Stimulated activated CD8-positive, alpha-beta memory T cell treated with anti-CD3 and anti-CD28 coated beads, Interleukin-7, amount 100 ng/mL, for 48 hours (primary cell): Measurements from ENCODE around the gene RELL1.

Source experiments
- DNase-seq, 2 donors: peaks; one replicate each; pipeline ENCODE4 v3.0.0-alpha.2; 2020; ENCODE audit warnings: low read depth in 1 of 2; ENCODE audit errors: extremely low read depth in 1 of 2

Gene RELL1

GRCh38 chr4:37686373-37687193 lies at the start of gene RELL1:
TSS of gene RELL1 (minus strand) at chr4:37686376. CDS start at chr4:37686287, 89 bp downstream.
- DNase-seq = peak; percentile 97 to 99

- no peak for DNase-seq
Measured at GRCh38 chr4:37735578-37735977, 49.4 kb upstream of the RELL1 start.

GRCh38 chr4:37734989-37735388 lies 48.8 kb upstream of the RELL1 start:
- DNase-seq = no peak

- no peak for DNase-seq
Measured at GRCh38 chr4:37733240-37733867, 47.2 kb upstream of the RELL1 start.

- no peak for DNase-seq
Measured at GRCh38 chr4:37732526-37733186, 46.5 kb upstream of the RELL1 start.

- DNase-seq = no peak
Measured at GRCh38 chr4:37729649-37730004, 43.5 kb upstream of the RELL1 start.

- DNase-seq = no peak
Measured at GRCh38 chr4:37728064-37728463, 41.9 kb upstream of the RELL1 start.

- no peak for DNase-seq
Measured at GRCh38 chr4:37727635-37728034, 41.5 kb upstream of the RELL1 start.

- no peak for DNase-seq
Measured at GRCh38 chr4:37726666-37727065, 40.5 kb upstream of the RELL1 start.

GRCh38 chr4:37725718-37726117 lies 39.5 kb upstream of the RELL1 start:
- DNase-seq = no peak

- no peak for DNase-seq
Measured at GRCh38 chr4:37723067-37723466, 36.9 kb upstream of the RELL1 start.

- DNase-seq = no peak
Measured at GRCh38 chr4:37721995-37722638, 35.9 kb upstream of the RELL1 start.

GRCh38 chr4:37719021-37719420 lies 32.8 kb upstream of the RELL1 start:
- no peak for DNase-seq

GRCh38 chr4:37717576-37717975 lies 31.4 kb upstream of the RELL1 start:
- no peak for DNase-seq

GRCh38 chr4:37715889-37716402 lies 29.8 kb upstream of the RELL1 start:
- DNase-seq = no peak

- DNase-seq = no peak
Measured at GRCh38 chr4:37710491-37710890, 24.3 kb upstream of the RELL1 start.

GRCh38 chr4:37706032-37706431 lies 19.9 kb upstream of the RELL1 start:
- no peak for DNase-seq

- DNase-seq = no peak
Measured at GRCh38 chr4:37705571-37705970, 19.4 kb upstream of the RELL1 start.

GRCh38 chr4:37699868-37700481 lies 13.8 kb upstream of the RELL1 start:
- DNase-seq = no peak

GRCh38 chr4:37697566-37697965 lies 11.4 kb upstream of the RELL1 start:
- DNase-seq = no peak
